Measurements from ENCODE around the gene MCEE. TPM values are rescaled to one million over a fixed set of nuclear protein-coding genes. Genes with fewer than 3 reads are reported as not detected.

Gene MCEE
- polyA plus RNA-seq, 1 of the 3 experiments (the other 2 are of a cell fraction), result 6.2 TPM

DNA sequence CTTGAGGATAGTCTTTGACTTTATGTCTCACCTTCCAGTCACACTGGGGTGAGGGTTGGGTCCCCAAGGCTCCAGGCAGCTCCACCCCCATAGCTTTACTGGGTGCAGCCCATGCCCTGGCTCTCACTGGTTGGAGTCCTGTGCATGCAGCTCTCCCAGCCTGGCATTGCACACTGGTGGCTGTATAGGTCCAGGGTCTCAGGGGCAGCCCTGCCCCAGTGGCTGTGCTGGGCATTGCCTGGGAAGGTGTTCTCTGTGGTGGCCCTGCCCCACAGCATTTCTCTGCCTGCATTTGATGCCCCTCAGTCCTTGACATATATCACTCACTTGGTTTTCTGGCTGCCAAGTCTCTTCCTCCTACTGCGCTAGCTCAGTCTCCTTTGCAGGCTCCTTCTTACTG lies 21.6 kb upstream of the MCEE start:
- Histone ChIP-seq H3K4me3 (ENCODE audit: low read depth in 2 of 2, low read length in 1 of 2) (no peak overlapping the region), H3K27me3 (ENCODE audit: insufficient read depth) (peaks cover 5% of the 10 kb centered on the region; the same call in 1 of the 2 replicates), H4K20me1 (ENCODE audit: insufficient read depth) (no peaks in the 10 kb centered on the region), H3K36me3 (replicated peaks in 1 of 2; ENCODE audit: control insufficient read depth in 1 of 2, insufficient read depth in 2 of 2, low read length in 1 of 2) (peaks cover 26 to 39% of the 10 kb centered on the region in 2 experiments), H3K9me3 (no peaks in the 10 kb centered on the region), H3F3A (replicated peaks; ENCODE audit: insufficient read depth) (peaks cover 11% of the 10 kb centered on the region), H3K9ac (no peak overlapping the region), H3K4me2 (no peak overlapping the region), H3K9me2 (no peaks in the 10 kb centered on the region), H3K79me2 (ENCODE audit: insufficient read depth) (no peaks in the 10 kb centered on the region), H2AFZ (ENCODE audit: low read depth) (no peak overlapping the region), H3K4me1 (ENCODE audit: control insufficient read depth in 1 of 2, insufficient read depth in 2 of 2, low read depth in 1 of 2, low read length in 1 of 2) (peaks cover 0 to 4% of the 10 kb centered on the region in 2 experiments; a peak in 1 of 4 replicates), H3K27ac (ENCODE audit: low read depth in 2 of 2, low read length in 1 of 2) (no peak overlapping the region)
- ChIA-PET POLR2A (no interaction called here), CTCF (interaction anchor here (1.2 to 4.6 kb wide), 4 partner anchors 18 to 359 kb away, joined by 3 to 18 read pairs (median 3); no protein-coding TSS in a partner anchor)
- TF ChIP-seq GATA2 (CRISPR knock-in tag; IDR thresholded peaks at IDR 0.05) (no peak), MEF2A (IDR thresholded peaks at IDR 0.05; ENCODE audit: borderline replicate concordance, low read depth) (no peak), YY1 (IDR thresholded peaks at IDR 0.05; ENCODE audit: low read depth) (no peak), POLR2AphosphoS5 (IDR thresholded peaks at IDR 0.05; ENCODE audit: low read depth, low read length) (no peak), FOXJ3 (CRISPR knock-in tag; IDR thresholded peaks at IDR 0.05) (no peak), EZH2phosphoT487 (IDR thresholded peaks at IDR 0.05; ENCODE audit: borderline replicate concordance, low read depth) (no peak), ELF1 (IDR thresholded peaks at IDR 0.05) (no peak), RAD21 (IDR thresholded peaks at IDR 0.05; ENCODE audit: low read length) (no peak), NFIC (IDR thresholded peaks at IDR 0.05; ENCODE audit: borderline replicate concordance) (no peak), RXRA (IDR thresholded peaks at IDR 0.05; ENCODE audit: borderline replicate concordance, low read depth) (no peak)
- TF ChIP-seq, protein P1, sequence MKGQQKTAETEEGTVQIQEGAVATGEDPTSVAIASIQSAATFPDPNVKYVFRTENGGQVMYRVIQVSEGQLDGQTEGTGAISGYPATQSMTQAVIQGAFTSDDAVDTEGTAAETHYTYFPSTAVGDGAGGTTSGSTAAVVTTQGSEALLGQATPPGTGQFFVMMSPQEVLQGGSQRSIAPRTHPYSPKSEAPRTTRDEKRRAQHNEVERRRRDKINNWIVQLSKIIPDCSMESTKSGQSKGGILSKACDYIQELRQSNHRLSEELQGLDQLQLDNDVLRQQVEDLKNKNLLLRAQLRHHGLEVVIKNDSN (IDR thresholded peaks at IDR 0.05; ENCODE audit: borderline replicate concordance, low read depth), result no peak
- TF ChIP-seq, protein P2, sequence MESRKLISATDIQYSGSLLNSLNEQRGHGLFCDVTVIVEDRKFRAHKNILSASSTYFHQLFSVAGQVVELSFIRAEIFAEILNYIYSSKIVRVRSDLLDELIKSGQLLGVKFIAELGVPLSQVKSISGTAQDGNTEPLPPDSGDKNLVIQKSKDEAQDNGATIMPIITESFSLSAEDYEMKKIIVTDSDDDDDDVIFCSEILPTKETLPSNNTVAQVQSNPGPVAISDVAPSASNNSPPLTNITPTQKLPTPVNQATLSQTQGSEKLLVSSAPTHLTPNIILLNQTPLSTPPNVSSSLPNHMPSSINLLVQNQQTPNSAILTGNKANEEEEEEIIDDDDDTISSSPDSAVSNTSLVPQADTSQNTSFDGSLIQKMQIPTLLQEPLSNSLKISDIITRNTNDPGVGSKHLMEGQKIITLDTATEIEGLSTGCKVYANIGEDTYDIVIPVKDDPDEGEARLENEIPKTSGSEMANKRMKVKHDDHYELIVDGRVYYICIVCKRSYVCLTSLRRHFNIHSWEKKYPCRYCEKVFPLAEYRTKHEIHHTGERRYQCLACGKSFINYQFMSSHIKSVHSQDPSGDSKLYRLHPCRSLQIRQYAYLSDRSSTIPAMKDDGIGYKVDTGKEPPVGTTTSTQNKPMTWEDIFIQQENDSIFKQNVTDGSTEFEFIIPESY (IDR thresholded peaks at IDR 0.05; ENCODE audit: borderline replicate concordance, low read depth), result no peak
- WGBS (ENCODE audit: low lambda C conversion rate), result 94% methylated on average over 1 of the region's 1 CpG
- DNase-seq, result no peak

DNA sequence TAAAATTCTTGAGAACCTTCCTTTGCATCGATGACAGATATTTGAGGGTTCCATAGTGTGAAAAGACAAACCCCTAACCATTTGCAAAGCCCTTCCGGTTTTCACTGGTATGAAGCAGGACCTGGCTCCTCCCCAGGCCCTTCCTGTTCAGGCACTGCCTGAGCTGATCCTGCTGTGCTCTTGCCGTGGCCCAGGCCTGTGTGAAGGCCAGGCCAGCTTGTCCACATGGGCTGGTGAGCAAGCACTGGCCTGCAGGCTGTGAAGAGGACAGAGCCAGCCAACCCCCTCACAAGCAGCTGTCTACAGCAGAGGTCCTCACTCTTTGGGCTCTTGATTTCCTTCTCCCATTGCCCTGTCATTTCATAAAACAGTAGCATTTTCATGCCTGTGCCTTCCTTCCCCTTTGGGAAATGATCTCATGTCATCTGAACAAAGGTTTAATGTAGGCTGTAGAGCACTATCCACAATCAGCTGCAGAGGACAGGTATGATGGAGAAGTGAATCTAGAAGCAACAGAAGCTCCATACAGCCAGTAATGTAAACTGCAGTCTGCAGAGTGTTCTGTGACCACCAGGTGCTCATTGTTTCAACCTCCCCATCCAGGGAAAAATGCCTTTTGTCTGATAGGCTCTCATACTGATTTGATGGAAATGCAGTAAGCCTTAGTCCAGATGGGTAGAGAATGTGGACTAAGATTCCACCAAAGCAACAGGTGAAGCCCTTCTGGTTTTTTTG lies 20.2 kb upstream of the MCEE start:
- H3K36me3 ChIP-seq (replicated peaks in 1 of 2; ENCODE audit: control insufficient read depth in 1 of 2, insufficient read depth in 2 of 2, low read length in 1 of 2), result peaks cover 38 to 50% of the 10 kb centered on the region in 2 experiments
- no peaks in the 10 kb centered on the region for H3K9me3 ChIP-seq
- ChIA-PET POLR2A (no interaction called here), CTCF (interaction anchor here (0.7 to 4.6 kb wide), 3 partner anchors 50 to 360 kb away, joined by 3 to 18 read pairs (median 3); no protein-coding TSS in a partner anchor)
- no peak overlapping the region for H3K4me2 ChIP-seq
- peaks cover 0 to 4% of the 10 kb centered on the region in 2 experiments; a peak in 1 of 4 replicates for H3K4me1 ChIP-seq (ENCODE audit: control insufficient read depth in 1 of 2, insufficient read depth in 2 of 2, low read depth in 1 of 2, low read length in 1 of 2)
- no peak overlapping the region for H2AFZ ChIP-seq (ENCODE audit: low read depth)
- no peak for DNase-seq
- no peaks in the 10 kb centered on the region for H4K20me1 ChIP-seq (ENCODE audit: insufficient read depth)
- H3K9ac ChIP-seq, result no peak overlapping the region
- H3K79me2 ChIP-seq (ENCODE audit: insufficient read depth), result no peaks in the 10 kb centered on the region
- 72% methylated on average over 3 of the region's 3 CpGs for WGBS (ENCODE audit: low lambda C conversion rate)
- H3K27ac ChIP-seq (ENCODE audit: low read depth in 2 of 2, low read length in 1 of 2), result no peak overlapping the region
- no peak overlapping the region for H3K4me3 ChIP-seq (ENCODE audit: low read depth in 2 of 2, low read length in 1 of 2)
- peaks cover 11% of the 10 kb centered on the region for H3F3A ChIP-seq (replicated peaks; ENCODE audit: insufficient read depth)
- H3K27me3 ChIP-seq (ENCODE audit: insufficient read depth), result peaks cover 5% of the 10 kb centered on the region; the same call in 1 of the 2 replicates
- no peaks in the 10 kb centered on the region for H3K9me2 ChIP-seq
- TF ChIP-seq CHD2 (IDR thresholded peaks at IDR 0.05; ENCODE audit: low read length, partially characterized antibody) (no peak), MXI1 (IDR thresholded peaks at IDR 0.05; ENCODE audit: low read depth, low read length) (no peak), TCF12 (IDR thresholded peaks at IDR 0.05) (no peak), RXRA (IDR thresholded peaks at IDR 0.05; ENCODE audit: borderline replicate concordance, low read depth) (no peak), RFX5 (IDR thresholded peaks at IDR 0.05; ENCODE audit: low read length) (no peak), FOSL2 (IDR thresholded peaks at IDR 0.05; ENCODE audit: borderline replicate concordance, low read depth) (no peak), TAF1 (IDR thresholded peaks at IDR 0.05; ENCODE audit: borderline replicate concordance, low read depth, low read length) (no peak), TEAD4 (IDR thresholded peaks at IDR 0.05; ENCODE audit: borderline replicate concordance, insufficient read depth) (no peak), ELF1 (IDR thresholded peaks at IDR 0.05) (no peak), FOXM1 (IDR thresholded peaks at IDR 0.05; ENCODE audit: low read depth) (no peak), POLR2AphosphoS5 (IDR thresholded peaks at IDR 0.05; ENCODE audit: low read depth, low read length) (no peak), YY1 (IDR thresholded peaks at IDR 0.05; ENCODE audit: low read depth) (no peak), JUND (IDR thresholded peaks at IDR 0.05) (no peak), SMC3 (IDR thresholded peaks at IDR 0.05; ENCODE audit: low read depth, low read length) (no peak), RAD21 (IDR thresholded peaks at IDR 0.05; ENCODE audit: low read length) (no peak), EZH2phosphoT487 (IDR thresholded peaks at IDR 0.05; ENCODE audit: borderline replicate concordance, low read depth) (no peak)
- TF ChIP-seq, protein P3, sequence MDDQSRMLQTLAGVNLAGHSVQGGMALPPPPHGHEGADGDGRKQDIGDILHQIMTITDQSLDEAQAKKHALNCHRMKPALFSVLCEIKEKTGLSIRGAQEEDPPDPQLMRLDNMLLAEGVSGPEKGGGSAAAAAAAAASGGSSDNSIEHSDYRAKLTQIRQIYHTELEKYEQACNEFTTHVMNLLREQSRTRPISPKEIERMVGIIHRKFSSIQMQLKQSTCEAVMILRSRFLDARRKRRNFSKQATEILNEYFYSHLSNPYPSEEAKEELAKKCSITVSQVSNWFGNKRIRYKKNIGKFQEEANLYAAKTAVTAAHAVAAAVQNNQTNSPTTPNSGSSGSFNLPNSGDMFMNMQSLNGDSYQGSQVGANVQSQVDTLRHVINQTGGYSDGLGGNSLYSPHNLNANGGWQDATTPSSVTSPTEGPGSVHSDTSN (IDR thresholded peaks at IDR 0.05), result no peak
- TF ChIP-seq, protein P4, sequence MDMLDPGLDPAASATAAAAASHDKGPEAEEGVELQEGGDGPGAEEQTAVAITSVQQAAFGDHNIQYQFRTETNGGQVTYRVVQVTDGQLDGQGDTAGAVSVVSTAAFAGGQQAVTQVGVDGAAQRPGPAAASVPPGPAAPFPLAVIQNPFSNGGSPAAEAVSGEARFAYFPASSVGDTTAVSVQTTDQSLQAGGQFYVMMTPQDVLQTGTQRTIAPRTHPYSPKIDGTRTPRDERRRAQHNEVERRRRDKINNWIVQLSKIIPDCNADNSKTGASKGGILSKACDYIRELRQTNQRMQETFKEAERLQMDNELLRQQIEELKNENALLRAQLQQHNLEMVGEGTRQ (IDR thresholded peaks at IDR 0.05; ENCODE audit: borderline replicate concordance, low read depth, low read length), result no peak
